GM23338 (cell line): ENCODE results near the gene UNC5B. TPM values are rescaled to one million over a fixed set of nuclear protein-coding genes. Genes with fewer than 3 reads are reported as not detected.

ENCODE experiments used
- ATAC-seq: fragments of 200-7000 bp; cut with Tn5 transposase; 3 replicates; pipeline ENCODE4 v1.9.1; 2020
- DNase-seq: peaks from one replicate; pipeline ENCODE4 v3.0.0-alpha.2; 2015; ENCODE audit warnings: low spot score
- H2AFZ ChIP-seq: fragments of 200-600 bp; sonication (generic); 2 replicates; pipeline ENCODE4 v1.8.0; 2016; ENCODE audit warnings: antibody characterized with exemption, mild to moderate bottlenecking, moderate library complexity
- H3F3A ChIP-seq: fragments of 200-600 bp; sonication (generic); replicated peaks from 2 replicates; pipeline ENCODE4 v1.8.0; 2017; ENCODE audit warnings: antibody characterized with exemption, mixed run types, low read depth
- H3K27ac ChIP-seq: fragments of 200-600 bp; sonication (generic); 2 replicates; pipeline ENCODE4 v1.6.1; 2016; ENCODE audit warnings: low read depth
- H3K27me3 ChIP-seq: fragments of 200-600 bp; sonication (generic); 2 replicates; pipeline ENCODE4 v1.8.0; 2016; ENCODE audit warnings: mild to moderate bottlenecking, mixed run types, moderate library complexity; ENCODE audit not compliant: insufficient read depth
- H3K36me3 ChIP-seq: fragments of 200-600 bp; sonication (generic); 2 replicates; pipeline ENCODE4 v1.8.0; 2016; ENCODE audit warnings: mild to moderate bottlenecking; ENCODE audit not compliant: insufficient read depth
- H3K4me1 ChIP-seq: fragments of 200-600 bp; sonication (generic); 2 replicates; pipeline ENCODE4 v1.8.0; 2016; ENCODE audit warnings: mild to moderate bottlenecking, moderate library complexity; ENCODE audit not compliant: insufficient read depth
- H3K4me2 ChIP-seq: fragments of 200-600 bp; sonication (generic); 2 replicates; pipeline ENCODE4 v1.7.1; 2017; ENCODE audit warnings: mixed run types
- H3K4me3 ChIP-seq: fragments of 200-600 bp; sonication (generic); 2 replicates; pipeline ENCODE4 v1.6.1; 2016; ENCODE audit warnings: mixed run types
- H3K79me2 ChIP-seq: fragments of 200-600 bp; sonication (generic); replicated peaks from 2 replicates; pipeline ENCODE4 v1.8.0; 2017; ENCODE audit warnings: mild to moderate bottlenecking; ENCODE audit not compliant: insufficient read depth
- H3K9me2 ChIP-seq: fragments of 200-600 bp; sonication (generic); 2 replicates; pipeline ENCODE4 v1.8.0; 2017; ENCODE audit not compliant: insufficient read depth
- H4K20me1 ChIP-seq: fragments of 200-600 bp; sonication (generic); replicated peaks from 2 replicates; pipeline ENCODE4 v1.8.0; 2017; ENCODE audit warnings: mild to moderate bottlenecking; ENCODE audit not compliant: insufficient read depth
- H3K27ac Mint-ChIP-seq: 2 replicates; pipeline ENCODE4 v1.8.0; 2020; ENCODE audit warnings: inconsistent platforms, mild to moderate bottlenecking, moderate library complexity, mixed read lengths
- H3K27me3 Mint-ChIP-seq: 3 replicates; pipeline ENCODE4 v1.8.0; 2022; ENCODE audit warnings: low read depth, mild to moderate bottlenecking, moderate library complexity, mixed read lengths, inconsistent platforms; ENCODE audit not compliant: insufficient read depth, poor library complexity
- H3K36me3 Mint-ChIP-seq: 3 replicates; pipeline ENCODE4 v1.8.0; 2021; ENCODE audit warnings: low read depth, mild to moderate bottlenecking, inconsistent platforms, moderate library complexity, mixed read lengths
- H3K4me1 Mint-ChIP-seq: 3 replicates; pipeline ENCODE4 v1.8.0; 2020; ENCODE audit warnings: mild to moderate bottlenecking, inconsistent platforms, mixed read lengths
- H3K4me3 Mint-ChIP-seq: 3 replicates; pipeline ENCODE4 v1.8.0; 2021; ENCODE audit warnings: moderate library complexity, mild to moderate bottlenecking, inconsistent platforms, mixed read lengths
- H3K9me3 Mint-ChIP-seq: 3 replicates; pipeline ENCODE4 v1.8.0; 2020; ENCODE audit warnings: moderate library complexity, mild to moderate bottlenecking, inconsistent platforms, mixed read lengths
- CTCF ChIP-seq, 2 experiments: fragments of 200-600 bp in 1 of 2; sonication (generic) in 1 of 2; conservative IDR thresholded peaks; 2 replicates each; pipeline versions ENCODE4 v1.5.1 to v1.6.1; 2016 to 2017; ENCODE audit warnings: antibody characterized with exemption in 2 of 2, low read depth in 2 of 2, mild to moderate bottlenecking in 2 of 2, moderate library complexity in 1 of 2
- EZH2phosphoT487 ChIP-seq: fragments of 200-600 bp; sonication (generic); IDR thresholded peaks from one replicate; pipeline ENCODE4 v1.8.1; 2018; ENCODE audit warnings: antibody characterized with exemption; ENCODE audit not compliant: unreplicated experiment
- JUNB ChIP-seq: IDR thresholded peaks from one replicate; pipeline ENCODE4 v1.6.1; 2016; ENCODE audit warnings: antibody characterized with exemption; ENCODE audit not compliant: unreplicated experiment
- POLR2AphosphoS5 ChIP-seq: IDR thresholded peaks from 2 replicates; pipeline ENCODE4 v1.6.1; 2016; ENCODE audit warnings: antibody characterized with exemption, low read depth
- REST ChIP-seq: IDR thresholded peaks from one replicate; pipeline ENCODE4 v1.6.1; 2018; ENCODE audit warnings: antibody characterized with exemption; ENCODE audit not compliant: unreplicated experiment
- STAT1 ChIP-seq: IDR thresholded peaks from one replicate; pipeline ENCODE4 v1.6.1; 2016; ENCODE audit warnings: antibody characterized with exemption; ENCODE audit not compliant: unreplicated experiment
- polyA plus RNA-seq: library from polyadenylated mRNA; unstranded; fragments of >200 nt; fragmentation: Nextera tagmentation; extraction: Ambion mirVana; gene quantifications from 2 replicates; pipeline ENCODE4 v1.2.1, GENCODE V29; 2016
- total RNA-seq: library from RNA; depleted of rRNA; stranded (reverse); fragments of >200 nt; shearing (Covaris generic); gene quantifications from 2 replicates; pipeline ENCODE4 v1.2.3, GENCODE V29; 2014

Gene UNC5B
- total and polyA plus RNA-seq, 2 experiments from 2014 or later, result 8.0 to 31.2 TPM

GRCh38 chr10:71241830-71242621, 29.7 kb downstream of the UNC5B start:
- no peak overlapping the region for H3K4me3 Mint-ChIP-seq
- ATAC-seq (no peak), DNase-seq (no peak)
- H3K27ac ChIP-seq, result no peak overlapping the region
- no peaks in the 10 kb centered on the region for H3K36me3 Mint-ChIP-seq
- no peaks in the 10 kb centered on the region for H3F3A ChIP-seq
- H3K9me2 ChIP-seq, result no peaks in the 10 kb centered on the region
- peaks cover 39% of the 10 kb centered on the region for H3K4me1 Mint-ChIP-seq
- H3K36me3 ChIP-seq, result no peaks in the 10 kb centered on the region
- H3K9me3 Mint-ChIP-seq, result no peaks in the 10 kb centered on the region
- H2AFZ ChIP-seq, result no peak overlapping the region
- H3K4me1 ChIP-seq, result no peaks in the 10 kb centered on the region; the same call in none of the 2 replicates
- H3K4me3 ChIP-seq, result no peak overlapping the region
- no peak for TF ChIP-seq JUNB
- no peak for TF ChIP-seq POLR2AphosphoS5
- no peak for TF ChIP-seq REST
- H4K20me1 ChIP-seq, result peaks cover 6% of the 10 kb centered on the region
- H3K79me2 ChIP-seq, result peaks cover 6% of the 10 kb centered on the region; the same call in 1 of the 2 replicates
- H3K27me3 ChIP-seq, result no peaks in the 10 kb centered on the region
- no peak overlapping the region for H3K4me2 ChIP-seq
- peaks cover 4% of the 10 kb centered on the region for H3K27me3 Mint-ChIP-seq
- H3K27ac Mint-ChIP-seq, result no peak overlapping the region

DNA sequence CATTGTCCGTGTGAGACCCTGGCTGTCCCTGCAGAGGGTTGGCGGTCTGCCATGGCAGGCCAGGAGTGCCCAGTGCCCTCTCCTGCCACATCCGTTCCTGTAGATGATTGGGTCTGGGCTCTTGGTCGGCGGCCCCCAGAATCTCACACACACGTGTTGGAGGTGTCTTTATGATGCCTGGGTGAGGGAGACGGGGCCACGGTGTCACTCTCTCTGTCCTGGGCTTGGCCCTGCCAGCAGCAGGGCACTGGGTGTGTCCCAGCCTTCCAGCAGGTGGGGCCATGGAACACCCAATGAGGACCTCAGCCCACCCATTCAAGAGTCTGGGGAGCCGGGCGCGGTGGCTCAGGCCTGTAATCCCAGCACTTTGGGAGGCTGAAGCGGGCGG, 30.2 kb downstream of the UNC5B start:
- H3K9me2 ChIP-seq, result no peaks in the 10 kb centered on the region
- H2AFZ ChIP-seq, result no peak overlapping the region
- no peak overlapping the region for H3K27ac ChIP-seq
- no peaks in the 10 kb centered on the region for H3K36me3 ChIP-seq
- no peak overlapping the region for H3K4me2 ChIP-seq
- H3F3A ChIP-seq, result no peaks in the 10 kb centered on the region
- Mint-ChIP-seq H3K36me3 (no peaks in the 10 kb centered on the region), H3K4me1 (peaks cover 33% of the 10 kb centered on the region), H3K4me3 (no peak overlapping the region), H3K27ac (no peak overlapping the region), H3K27me3 (peaks cover 7% of the 10 kb centered on the region), H3K9me3 (no peaks in the 10 kb centered on the region)
- H3K4me3 ChIP-seq, result no peak overlapping the region
- peaks cover 6% of the 10 kb centered on the region for H4K20me1 ChIP-seq
- peaks cover under 1% of the 10 kb centered on the region; the same call in 1 of the 2 replicates for H3K79me2 ChIP-seq
- ATAC-seq (peak; percentile 78), DNase-seq (peak; percentile 57)
- TF ChIP-seq CTCF (conservative IDR thresholded peaks at IDR 0.05; ENCODE audit: low read depth in 2 of 2) (peak; percentile 30 to 60; a peak in 3 of 4 replicates), EZH2phosphoT487 (no peak), STAT1 (no peak)
- no peaks in the 10 kb centered on the region; the same call in none of the 2 replicates for H3K4me1 ChIP-seq
- H3K27me3 ChIP-seq, result no peaks in the 10 kb centered on the region
